ENCODE measurements around the gene TRA2A. TPM values are rescaled to one million over a fixed set of nuclear protein-coding genes. Genes with fewer than 3 reads are reported as not detected.
A peak's percentile ranks its signal among the peaks of the same experiment; 100 is the strongest.

TRA2A gene
- total and polyA plus RNA-seq, 9 of the 15 experiments (the other 6 are each of a cell fraction or from before 2014, with no cell fraction given) = 22.7 to 210 (median 73.9) TPM

DNA sequence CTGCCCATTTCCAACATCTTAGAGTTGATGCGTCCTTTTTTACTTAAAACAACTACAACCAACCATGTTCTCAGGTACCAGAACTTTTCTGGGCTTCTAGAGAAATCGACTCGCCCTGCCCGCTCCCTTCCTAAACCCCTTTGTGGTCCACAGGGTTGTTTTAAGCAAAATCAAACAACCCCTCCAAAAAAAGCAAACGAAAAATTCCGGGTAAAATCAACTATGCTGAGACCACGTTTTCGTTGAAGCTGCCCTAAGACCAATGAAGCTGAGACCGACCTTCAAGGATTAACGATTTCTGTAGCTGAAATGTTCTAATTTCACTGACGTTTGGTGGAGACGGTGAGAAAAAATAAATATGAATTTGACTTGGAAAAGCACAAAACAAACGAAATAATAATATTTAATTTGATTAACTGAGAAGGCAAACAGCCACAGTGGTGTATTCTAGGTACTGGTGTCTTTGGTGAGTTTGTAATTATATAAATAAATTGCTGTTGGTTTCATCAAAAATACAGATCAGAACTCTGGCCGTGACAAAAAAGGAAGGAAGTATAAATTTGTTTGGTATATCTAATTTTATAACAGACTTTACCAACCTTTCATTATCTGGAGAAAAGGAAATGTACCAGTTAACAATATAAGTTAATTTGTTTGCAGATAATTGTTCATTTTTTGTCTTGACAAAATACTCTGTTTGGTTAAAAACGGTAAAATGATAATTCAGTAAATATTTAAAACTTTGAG is 56.8 kb downstream of the TRA2A start (continued):
- no peak for TF ChIP-seq ZNF146 (CRISPR knock-in tag; IDR thresholded peaks at IDR 0.05; ENCODE audit: unreplicated experiment)
- no peak for TF ChIP-seq FOS (IDR thresholded peaks at IDR 0.05; ENCODE audit: extremely low read depth, insufficient read length)
- TF ChIP-seq PCBP1 (IDR thresholded peaks at IDR 0.05; ENCODE audit: low read depth, low read length, poor library complexity, severe bottlenecking) = no peak
- no peak for TF ChIP-seq STAT6 (CRISPR knock-in tag; IDR thresholded peaks at IDR 0.05)
- TF ChIP-seq SIRT6 (IDR thresholded peaks at IDR 0.05; ENCODE audit: low read depth, low read length) = no peak
- TF ChIP-seq MGA (IDR thresholded peaks at IDR 0.05) = no peak
- TF ChIP-seq RBM39 (optimal IDR thresholded peaks at IDR 0.05; ENCODE audit: low read depth, low read length) = no peak
- peak; percentile 28 for TF ChIP-seq CHD1 (IDR thresholded peaks at IDR 0.05; ENCODE audit: low read length)
- peak; percentile 76; the same call in 1 of the 2 replicates for TF ChIP-seq TAF7 (tag; IDR thresholded peaks at IDR 0.05)
- TF ChIP-seq MEF2D (tag; conservative IDR thresholded peaks at IDR 0.05; ENCODE audit: low read depth) = 0 out of 2 replicates have a peak, but pooled peaks have one; percentile 46
- TF ChIP-seq KLF13 (tag; IDR thresholded peaks at IDR 0.05; ENCODE audit: borderline replicate concordance, low read depth) = no peak
- TF ChIP-seq SMAD4 (CRISPR knock-in tag; conservative IDR thresholded peaks at IDR 0.05) = no peak; the same call in 1 of the 2 replicates

All from K562 (cell line).